Measurements from ENCODE around the gene RHOXF2B. TPM values are rescaled to one million over a fixed set of nuclear protein-coding genes. Genes with fewer than 3 reads are reported as not detected.
"Not testable (repeated sequence)": the region's sequence is repeated elsewhere in the genome, so short reads cannot be mapped to it uniquely, and the experiment has no call there.

RHOXF2B gene
- total RNA-seq, 2 donors from 2014 or later, result not detected

GRCh38 chrX:120036704-120037103 is 40.8 kb downstream of the RHOXF2B start:
- ATAC-seq (ENCODE audit: insufficient number of reproducible peaks, low FRiP score, low read depth) (no peak), DNase-seq (ENCODE audit: low spot score) (no peak)
- Histone ChIP-seq H3K27ac (no peak overlapping the region), H3K36me3 (no peaks in the 10 kb centered on the region), H3K4me1 (ENCODE audit: control insufficient read depth in 1 of 2, low read depth in 2 of 2) (no peaks in the 10 kb centered on the region), H3K4me3 (no peak overlapping the region), H3K9me3 (no peaks in the 10 kb centered on the region), H3K27me3 (replicated peaks; ENCODE audit: insufficient read depth) (no peaks in the 10 kb centered on the region)
- no peak for TF ChIP-seq CTCF (IDR thresholded peaks at IDR 0.05)

GRCh38 chrX:120035522-120036309 is 41.8 kb downstream of the RHOXF2B start:
- H3K4me3 ChIP-seq; H3K9me3 ChIP-seq; H3K4me1 ChIP-seq (ENCODE audit: control insufficient read depth in 1 of 2, low read depth in 2 of 2); H3K27me3 ChIP-seq (replicated peaks; ENCODE audit: insufficient read depth); DNase-seq (ENCODE audit: low spot score); H3K27ac ChIP-seq; H3K36me3 ChIP-seq; ATAC-seq (ENCODE audit: insufficient number of reproducible peaks, low FRiP score, low read depth): not testable (repeated sequence)

- H3K4me1 ChIP-seq (ENCODE audit: control insufficient read depth in 1 of 2, low read depth in 2 of 2), result no peaks in the 10 kb centered on the region
- no peak overlapping the region for H3K4me3 ChIP-seq
- no peaks in the 10 kb centered on the region for H3K36me3 ChIP-seq
- no peaks in the 10 kb centered on the region for H3K27me3 ChIP-seq (replicated peaks; ENCODE audit: insufficient read depth)
- TF ChIP-seq CTCF (IDR thresholded peaks at IDR 0.05), result no peak
- ATAC-seq (ENCODE audit: insufficient number of reproducible peaks, low FRiP score, low read depth) (no peak), DNase-seq (ENCODE audit: low spot score) (no peak)
- H3K27ac ChIP-seq, result no peak overlapping the region
- no peaks in the 10 kb centered on the region for H3K9me3 ChIP-seq
These were observed 48.1 kb downstream of the RHOXF2B start for GRCh38 chrX:120029354-120029753.

DNA sequence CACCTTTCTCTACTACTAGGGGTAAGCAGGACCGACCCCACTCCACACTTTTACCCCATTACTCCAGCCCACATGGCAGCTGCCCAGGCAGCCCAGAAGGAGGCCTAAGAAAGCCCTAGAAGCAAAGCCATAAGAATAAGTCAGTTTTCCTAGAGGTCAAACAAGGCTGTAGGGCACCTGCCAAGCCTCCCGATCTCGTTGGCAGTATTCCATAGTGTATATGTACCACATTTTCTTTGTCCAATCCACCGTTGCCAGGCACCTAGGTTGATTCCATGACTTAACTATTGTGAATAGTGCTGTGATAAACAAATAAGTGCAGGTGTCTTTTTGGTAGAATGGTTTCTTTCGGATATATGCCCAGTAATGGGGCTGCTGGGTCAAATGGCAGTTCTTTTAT is 54.2 kb downstream of the RHOXF2B start:
- no peaks in the 10 kb centered on the region for H3K27me3 ChIP-seq (replicated peaks; ENCODE audit: insufficient read depth)
- no peak overlapping the region for H3K27ac ChIP-seq
- no peak overlapping the region for H3K4me3 ChIP-seq
- DNase-seq (ENCODE audit: low spot score) (no peak), ATAC-seq (ENCODE audit: insufficient number of reproducible peaks, low FRiP score, low read depth) (no peak)
- H3K4me1 ChIP-seq (ENCODE audit: control insufficient read depth in 1 of 2, low read depth in 2 of 2), result no peaks in the 10 kb centered on the region
- TF ChIP-seq CTCF (IDR thresholded peaks at IDR 0.05), result no peak
- H3K36me3 ChIP-seq, result no peaks in the 10 kb centered on the region
- H3K9me3 ChIP-seq, result no peaks in the 10 kb centered on the region

- no peak overlapping the region for H3K27ac ChIP-seq
- H3K4me3 ChIP-seq, result no peak overlapping the region
- H3K36me3 ChIP-seq, result no peaks in the 10 kb centered on the region
- ATAC-seq (ENCODE audit: insufficient number of reproducible peaks, low FRiP score, low read depth) (no peak), DNase-seq (ENCODE audit: low spot score) (no peak)
- H3K9me3 ChIP-seq, result no peaks in the 10 kb centered on the region
- TF ChIP-seq CTCF (IDR thresholded peaks at IDR 0.05), result no peak
- H3K27me3 ChIP-seq (replicated peaks; ENCODE audit: insufficient read depth), result no peaks in the 10 kb centered on the region
- no peaks in the 10 kb centered on the region for H3K4me1 ChIP-seq (ENCODE audit: control insufficient read depth in 1 of 2, low read depth in 2 of 2)
These were observed 54.7 kb downstream of the RHOXF2B start for GRCh38 chrX:120022763-120023162.

Other genes with a start within 250 kb of the RHOXF2B start
- 1 to 10 TPM; 3.7 to 4.9 TPM for gene UPF3B, start 224.7 kb downstream of the RHOXF2B start, total RNA-seq
- 10 to 100 TPM in 1 of 2 donors, 1 to 10 TPM in 1; 6.1 to 13.8 TPM for gene RNF113A, start 206.0 kb downstream of the RHOXF2B start, total RNA-seq
- gene NDUFA1, start 205.9 kb downstream of the RHOXF2B start, total RNA-seq, result 10 to 100 TPM; 30.5 to 41.1 TPM
- gene AKAP14, start 181.8 kb downstream of the RHOXF2B start, total RNA-seq, result not detected
- gene NKAP, start 133.9 kb downstream of the RHOXF2B start, total RNA-seq, result 10 to 100 TPM in 1 of 2 donors, 1 to 10 TPM in 1; 5.8 to 13.0 TPM
- gene RHOXF1, start 38.2 kb upstream of the RHOXF2B start, total RNA-seq, result not detected
- gene RHOXF2, start 80.9 kb upstream of the RHOXF2B start, total RNA-seq, result not detected
- 10 to 100 TPM in 1 of 2 donors, 1 to 10 TPM in 1; 6.4 to 15.4 TPM for gene ZBTB33, start 173.1 kb upstream of the RHOXF2B start, total RNA-seq
- gene TMEM255A, start 233.8 kb upstream of the RHOXF2B start, total RNA-seq, result 1 to 10 TPM; 1.1 TPM

Data from thoracic aorta (tissue), 2 donors.